PFSK-1 (cell line): ENCODE measurements around the gene TBC1D24.

ENCODE experiments used
- POLR2AphosphoS5 ChIP-seq: IDR thresholded peaks from 2 replicates; pipeline ENCODE4 v1.6.1; 2012; ENCODE audit warnings: low read depth, mild to moderate bottlenecking, control low read depth, low read length, moderate library complexity
- TAF1 ChIP-seq: IDR thresholded peaks from 2 replicates; pipeline ENCODE4 v1.6.1; 2012; ENCODE audit warnings: low read length, control low read depth, borderline replicate concordance; ENCODE audit not compliant: insufficient read depth

DNA sequence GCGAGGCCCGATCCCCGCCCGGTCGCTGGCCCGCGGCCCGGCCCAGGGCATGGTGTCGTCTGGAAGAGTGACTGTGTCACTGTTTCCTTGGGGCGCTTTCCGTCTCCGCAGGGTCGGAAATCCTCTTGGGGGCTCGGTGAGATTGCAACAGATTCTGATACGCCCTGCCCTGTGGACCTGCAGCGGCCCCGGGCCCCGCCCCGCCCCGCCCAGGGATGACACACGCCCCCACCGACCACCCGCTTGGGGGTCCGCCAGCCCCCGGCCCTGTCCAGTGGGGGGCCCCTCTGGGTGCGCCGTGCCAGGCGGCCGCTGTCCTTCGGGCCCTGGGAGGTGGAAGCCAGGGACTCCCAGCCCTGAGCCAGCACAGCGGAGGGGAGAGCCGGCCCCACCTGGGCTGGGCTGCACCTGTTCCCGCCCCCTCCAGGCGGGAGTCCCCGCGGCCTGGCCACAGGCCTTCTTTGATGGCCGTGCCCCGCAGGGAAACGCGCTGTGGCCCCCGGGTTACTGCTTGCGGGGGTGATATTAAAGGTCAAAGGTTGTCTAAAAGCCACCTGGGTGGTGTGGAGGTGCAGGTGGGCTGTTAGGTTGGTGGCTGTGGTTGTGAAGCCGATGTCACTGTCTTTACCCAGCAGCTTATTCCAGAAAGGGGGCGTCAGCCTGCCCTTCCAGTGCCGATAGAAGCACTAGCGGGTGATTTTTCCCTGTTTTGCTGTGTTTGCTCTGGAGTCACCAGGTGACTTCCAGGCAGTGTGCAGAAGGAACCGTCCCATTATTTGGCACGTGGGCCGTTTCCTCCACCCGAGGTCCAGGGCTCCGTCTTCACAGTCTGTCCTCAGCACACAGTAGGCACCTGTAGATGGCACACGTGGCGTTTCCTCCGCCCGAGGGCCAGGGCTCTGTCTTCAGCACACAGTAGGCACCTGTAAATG, 752 bp downstream of the TBC1D24 start:
- no peak for TF ChIP-seq TAF1
- no peak for TF ChIP-seq POLR2AphosphoS5
